ENCODE data around the gene NELFB. TPM values are rescaled to one million over a fixed set of nuclear protein-coding genes. Genes with fewer than 3 reads are reported as not detected.
A peak's percentile ranks its signal among the peaks of the same experiment; 100 is the strongest.
"Not testable (repeated sequence)": the region's sequence is repeated elsewhere in the genome, so short reads cannot be mapped to it uniquely, and the experiment has no call there.

The NELFB gene
- total RNA-seq, 1 donor from 2014 or later, result 44.8 TPM

- no peak for DNase-seq
These were observed 20.2 kb upstream of the NELFB start for GRCh38 chr9:137234758-137235423.

DNA sequence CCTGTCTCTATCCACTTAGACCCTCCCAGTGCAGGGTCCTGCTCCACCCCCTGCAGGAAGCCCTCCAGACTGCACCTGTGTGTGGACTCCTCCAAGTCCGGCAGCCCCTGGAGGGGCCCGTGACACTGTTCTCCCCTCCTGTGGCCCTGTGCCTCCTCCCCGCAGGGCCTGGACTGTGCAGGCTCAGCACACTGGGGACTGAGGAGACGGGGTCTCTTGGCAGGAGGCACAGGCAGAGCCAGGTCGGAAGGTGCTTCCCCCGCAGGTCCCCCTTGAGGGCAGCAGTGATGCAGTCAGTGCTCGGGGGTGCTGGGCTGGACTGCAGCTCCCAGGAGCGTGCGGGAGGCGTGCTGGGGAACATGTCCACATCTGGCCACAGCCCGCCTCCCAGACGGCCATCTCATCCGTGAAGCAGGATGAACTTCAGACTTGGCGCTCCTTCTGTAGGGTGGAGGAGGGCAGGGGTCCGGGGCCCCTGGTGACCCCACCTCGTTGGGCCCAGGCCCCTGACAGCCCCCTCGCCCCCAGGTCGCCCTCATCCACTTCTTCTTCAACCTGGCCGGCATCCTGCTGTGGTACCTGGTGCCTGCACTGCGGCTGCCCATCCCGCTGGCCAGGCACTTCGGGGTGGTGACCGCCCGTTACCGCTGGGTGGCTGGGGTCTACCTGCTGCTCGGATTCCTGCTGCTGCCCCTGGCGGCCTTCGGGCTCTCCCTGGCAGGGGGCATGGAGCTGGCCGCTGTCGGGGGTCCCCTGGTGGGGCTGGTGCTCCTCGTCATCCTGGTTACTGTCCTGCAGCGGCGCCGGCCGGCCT is 19.5 kb upstream of the NELFB start:
- no peak for DNase-seq

DNA sequence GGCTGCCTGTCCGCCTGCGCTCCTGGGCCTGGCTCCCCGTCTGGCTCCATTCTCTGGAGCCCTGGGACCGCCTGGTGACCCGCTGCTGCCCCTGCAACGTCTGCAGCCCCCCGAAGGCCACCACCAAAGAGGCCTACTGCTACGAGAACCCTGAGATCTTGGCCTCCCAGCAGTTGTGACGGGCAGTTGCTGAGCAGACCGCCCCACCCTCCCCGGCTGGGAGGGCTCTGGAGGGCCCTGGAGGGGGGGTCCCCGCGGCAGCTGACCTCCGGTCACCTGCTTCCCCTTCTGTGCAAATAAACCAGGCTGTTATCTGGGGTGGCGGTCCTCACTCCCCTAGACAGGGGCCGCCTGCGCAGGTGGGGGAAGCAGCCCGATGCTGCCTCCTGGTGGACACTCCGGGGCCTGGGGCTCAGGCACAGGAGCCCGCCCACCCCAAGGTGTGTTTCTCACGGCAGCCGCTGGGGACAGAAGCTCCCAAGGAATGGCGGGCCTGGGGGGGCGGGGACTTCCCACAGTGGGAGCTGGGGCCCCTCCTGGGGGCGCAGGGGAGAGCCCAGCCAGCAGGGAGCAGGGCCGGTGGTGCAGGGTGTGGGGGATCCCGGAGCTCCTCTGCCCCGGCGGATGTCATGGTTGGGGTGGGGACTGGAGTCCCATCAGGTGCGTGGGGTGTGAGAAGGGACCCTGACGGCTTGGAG is 18.7 kb upstream of the NELFB start:
- DNase-seq, result peak; percentile 69

- DNase-seq, result no peak
These were observed 18.1 kb upstream of the NELFB start for GRCh38 chr9:137236936-137237421.

GRCh38 chr9:137237759-137238726 is 17.1 kb upstream of the NELFB start:
- peak; percentile 72 for DNase-seq

- DNase-seq, result not testable (repeated sequence)
These were observed 15.5 kb upstream of the NELFB start for GRCh38 chr9:137239541-137240200.

GRCh38 chr9:137240318-137240840 is 14.7 kb upstream of the NELFB start:
- DNase-seq, result peak; percentile 67

- DNase-seq, result peak; percentile 98
These were observed 14.2 kb upstream of the NELFB start, which contains the start of gene TUBB4B for GRCh38 chr9:137240841-137241489. Gene TUBB4B (plus strand): TSS chr9:137241287. CDS start chr9:137241361, 74 bp downstream.

DNA sequence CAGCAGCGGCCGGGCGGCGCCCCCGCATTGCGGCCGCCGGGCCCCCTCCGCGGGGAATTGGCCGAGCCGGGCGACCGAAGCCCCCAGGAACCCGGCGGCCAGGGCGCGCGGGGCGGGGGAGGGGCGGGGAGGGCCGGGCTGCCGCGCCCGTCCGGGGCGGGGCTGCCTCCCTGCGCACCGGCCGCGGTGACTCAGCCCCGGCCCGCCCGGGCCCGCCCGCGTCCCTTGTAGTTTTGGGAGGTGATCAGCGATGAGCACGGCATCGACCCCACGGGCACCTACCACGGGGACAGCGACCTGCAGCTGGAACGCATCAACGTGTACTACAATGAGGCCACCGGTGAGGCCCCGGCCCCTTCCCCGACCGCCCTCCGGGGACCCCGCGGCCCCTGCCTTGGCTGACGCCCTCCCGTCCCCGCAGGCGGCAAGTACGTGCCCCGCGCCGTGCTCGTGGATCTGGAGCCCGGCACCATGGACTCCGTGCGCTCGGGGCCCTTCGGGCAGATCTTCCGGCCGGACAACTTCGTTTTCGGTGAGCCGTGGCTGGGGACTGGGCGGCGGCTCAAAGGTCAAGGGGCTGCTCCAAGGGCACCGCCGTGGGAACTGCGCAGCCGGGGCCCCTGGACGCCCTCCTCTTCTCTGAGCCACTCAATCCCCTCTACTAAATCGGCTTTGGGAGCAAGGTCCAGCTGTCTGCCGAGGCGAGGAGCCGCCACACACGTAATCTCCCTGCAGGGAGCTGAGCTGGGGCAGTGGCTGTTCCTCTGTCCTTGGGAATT is 13.4 kb upstream of the NELFB start:
- no peak for DNase-seq

GRCh38 chr9:137242269-137243203 is 12.6 kb upstream of the NELFB start:
- no peak for DNase-seq

GRCh38 chr9:137243266-137243625 is 11.9 kb upstream of the NELFB start:
- not testable (repeated sequence) for DNase-seq

- no peak for DNase-seq
These were observed 11.3 kb upstream of the NELFB start for GRCh38 chr9:137243626-137244485.

GRCh38 chr9:137244486-137245449 is 10.4 kb upstream of the NELFB start:
- DNase-seq, result no peak

- DNase-seq, result no peak
These were observed 9.4 kb upstream of the NELFB start for GRCh38 chr9:137245450-137246421.

All from occipital lobe (tissue), 2 donors.